HG03521 (cell line): ENCODE results near the gene PARD3.
"Not testable (repeated sequence)": the region's sequence is repeated elsewhere in the genome, so short reads cannot be mapped to it uniquely, and the experiment has no call there.

Source experiments
- ATAC-seq: cut with Tn5 transposase; IDR thresholded peaks from one replicate; pipeline ENCODE4 v1.9.1; 2021; ENCODE audit warnings: mild to moderate bottlenecking, moderate library complexity; ENCODE audit not compliant: unreplicated experiment

PARD3 gene

DNA sequence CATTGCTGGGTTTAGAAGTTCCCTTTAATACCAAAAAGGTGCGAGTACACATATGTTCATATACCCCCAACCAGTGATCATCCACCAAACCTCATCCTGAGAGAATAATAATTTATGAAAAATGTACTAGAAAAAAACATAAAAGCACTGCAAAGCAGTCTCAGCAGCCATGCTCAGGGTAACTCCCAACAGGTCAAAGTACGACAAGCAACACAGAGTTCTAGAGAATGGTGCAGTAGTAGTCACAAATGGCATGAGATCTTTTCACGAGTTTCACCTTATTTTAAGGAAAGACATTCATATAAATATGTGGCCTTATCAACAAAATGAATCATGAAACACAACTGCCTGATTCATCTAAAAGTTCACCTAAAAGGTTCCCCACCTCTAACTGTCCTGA lies 338.5 kb downstream of the PARD3 start:
- ATAC-seq = no peak

DNA sequence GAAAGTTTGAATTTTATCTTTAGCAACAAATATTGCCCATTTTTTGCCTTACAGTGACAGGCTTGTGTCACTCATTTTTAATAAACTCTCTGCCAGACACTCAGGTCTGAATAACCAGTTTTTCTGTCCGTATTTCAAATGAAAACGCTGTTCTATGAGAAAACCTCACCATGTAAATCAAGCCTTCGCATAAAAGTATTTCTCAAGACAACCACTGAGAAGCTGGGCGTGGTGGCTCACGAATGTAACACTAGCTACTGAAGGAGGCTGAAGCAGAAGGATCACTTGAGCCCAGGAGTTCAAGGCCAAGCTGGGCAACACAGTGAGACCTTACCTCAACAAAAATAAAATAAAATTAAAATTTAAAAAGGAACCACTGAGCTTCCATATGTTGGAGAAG lies 339.3 kb downstream of the PARD3 start:
- no peak for ATAC-seq

DNA sequence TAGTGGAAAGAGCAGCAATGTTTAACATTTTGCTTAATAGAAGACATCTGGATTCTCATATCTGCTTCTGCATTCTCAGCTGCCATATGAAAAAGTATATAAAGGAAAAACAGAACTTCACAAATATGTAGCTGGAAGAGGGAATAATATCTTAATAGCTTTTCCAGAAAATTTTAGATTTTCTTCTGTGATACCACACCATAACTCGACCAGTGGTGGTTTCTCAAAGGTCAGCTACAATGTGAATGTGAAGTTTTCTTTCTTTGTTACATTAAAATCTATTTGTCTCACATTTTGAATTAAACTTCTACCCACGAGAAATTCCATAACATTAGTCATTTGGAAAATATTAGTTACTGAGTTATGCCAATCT lies 339.8 kb downstream of the PARD3 start:
- ATAC-seq = no peak

DNA sequence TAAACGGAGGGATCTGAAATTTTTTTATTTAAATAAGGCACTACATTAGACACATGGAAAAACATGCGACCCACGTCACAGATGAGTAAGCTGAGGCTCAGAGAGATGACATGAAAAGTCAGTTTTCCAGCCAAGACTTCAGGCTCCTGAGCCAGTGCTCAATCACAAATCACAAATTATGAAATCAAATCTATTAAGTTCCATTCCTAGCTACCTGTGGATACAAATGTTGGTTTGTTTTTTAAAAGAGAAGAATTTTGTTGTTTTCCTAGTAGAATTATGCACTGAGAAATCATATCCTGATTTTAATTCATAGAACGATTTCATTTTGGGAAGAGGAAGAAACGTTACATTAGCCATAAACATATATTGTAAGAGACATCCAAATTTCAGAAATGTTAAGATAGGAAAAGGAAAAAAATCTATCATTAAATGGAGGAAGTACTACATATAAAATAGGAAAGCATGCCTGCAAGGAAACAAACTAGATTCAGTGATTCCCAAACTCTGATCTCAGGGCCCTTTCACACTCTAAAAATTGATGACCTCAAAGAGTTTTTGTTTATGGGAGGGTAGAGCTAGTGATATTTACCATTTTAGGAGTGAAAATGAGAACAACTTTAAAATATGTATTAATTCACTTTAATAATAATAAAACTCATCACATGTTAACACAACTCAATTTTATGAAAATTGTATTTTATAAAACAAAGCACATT lies 340.4 kb downstream of the PARD3 start:
- no peak for ATAC-seq

DNA sequence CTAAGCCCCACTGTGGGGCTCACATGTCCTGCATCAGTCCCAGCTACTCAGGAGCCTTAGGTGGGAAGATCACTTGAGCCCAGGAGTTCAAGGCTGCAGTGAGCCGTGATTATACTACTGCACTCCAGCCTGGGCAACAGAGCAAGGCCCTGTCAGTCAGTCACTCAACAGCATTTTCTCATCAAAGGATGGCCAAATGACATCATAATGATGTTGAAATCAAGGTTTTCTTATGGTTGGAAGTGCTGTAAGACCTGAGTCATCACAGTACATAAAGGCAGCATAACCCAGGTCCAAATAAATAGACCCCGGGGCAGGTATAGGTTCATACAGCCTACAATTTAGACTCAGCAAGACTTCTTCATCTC lies 341.1 kb downstream of the PARD3 start:
- ATAC-seq = no peak

DNA sequence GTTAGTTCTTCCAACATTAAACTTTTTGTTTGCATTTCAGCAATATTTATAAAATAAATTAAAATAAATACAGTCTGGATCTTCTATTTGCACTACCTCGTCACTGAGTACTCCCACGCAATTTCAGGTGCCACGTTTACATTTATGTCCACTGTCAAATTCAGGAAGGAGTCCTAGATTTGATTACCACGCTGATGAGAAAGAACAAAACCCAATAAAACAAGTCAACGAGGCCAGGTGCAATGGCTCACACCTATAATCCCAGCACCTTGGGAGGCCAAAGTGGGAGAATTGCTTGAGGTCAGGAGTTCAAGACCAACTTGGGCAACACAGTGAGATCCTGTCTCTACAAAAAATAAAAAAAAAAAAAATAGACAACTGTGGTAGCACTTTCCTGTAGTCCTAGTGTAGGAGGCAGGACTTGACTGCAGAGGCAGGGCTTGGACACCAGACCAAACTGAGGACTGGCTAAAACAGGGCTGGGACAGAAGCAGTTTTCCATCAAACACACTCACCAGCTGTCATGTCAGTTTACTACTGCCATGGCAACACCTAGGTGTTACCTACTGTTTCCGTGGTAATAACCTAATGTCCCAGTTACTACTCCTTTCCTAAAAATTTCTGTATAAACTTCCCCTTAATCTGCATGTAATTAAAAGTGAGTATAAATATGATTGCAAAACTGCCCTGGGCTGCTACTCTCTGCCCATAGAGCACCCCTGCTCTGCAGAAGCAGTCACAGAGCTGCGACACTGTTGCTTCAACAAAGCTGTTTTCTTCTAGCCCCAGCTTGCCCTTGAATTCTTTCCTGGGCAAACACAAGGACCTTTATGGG lies 341.7 kb downstream of the PARD3 start:
- no peak for ATAC-seq

DNA sequence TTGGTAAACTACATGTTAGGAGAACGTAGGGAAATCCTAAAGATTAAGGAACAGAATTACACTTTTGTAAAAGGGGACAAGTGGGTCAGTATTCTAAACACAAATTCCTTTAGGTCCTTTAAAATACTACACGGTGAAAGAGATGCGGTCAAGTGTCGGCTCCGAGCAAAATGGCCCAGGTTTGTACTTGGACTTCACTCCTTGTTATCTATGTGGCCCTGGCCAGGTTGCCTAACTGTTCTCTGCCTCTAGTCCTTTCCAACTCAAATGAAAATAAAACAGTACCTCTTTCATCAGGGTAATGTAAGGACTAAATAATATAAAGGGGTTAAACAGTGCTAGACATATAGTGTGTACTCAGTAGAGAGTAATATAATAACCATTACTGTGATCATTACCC lies 344.8 kb downstream of the PARD3 start:
- no peak for ATAC-seq

DNA sequence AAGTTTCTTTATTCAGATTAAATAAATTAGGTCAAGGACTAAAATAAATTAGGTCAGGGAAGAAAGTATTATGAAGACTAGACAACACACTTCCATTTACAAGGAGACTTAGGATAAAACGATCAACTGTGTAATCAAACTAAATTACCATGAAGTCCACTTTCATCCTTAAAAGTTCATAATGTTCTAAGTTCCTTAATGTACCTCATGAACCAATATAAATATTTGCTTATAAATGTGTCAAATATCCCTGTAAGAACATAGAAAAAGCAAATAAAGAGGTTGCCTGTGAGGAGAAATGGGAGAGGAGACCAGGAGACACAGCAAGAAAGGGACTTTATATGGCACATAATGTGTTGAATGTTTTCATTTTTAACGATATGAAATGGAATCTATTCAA lies 345.6 kb downstream of the PARD3 start:
- no peak for ATAC-seq

DNA sequence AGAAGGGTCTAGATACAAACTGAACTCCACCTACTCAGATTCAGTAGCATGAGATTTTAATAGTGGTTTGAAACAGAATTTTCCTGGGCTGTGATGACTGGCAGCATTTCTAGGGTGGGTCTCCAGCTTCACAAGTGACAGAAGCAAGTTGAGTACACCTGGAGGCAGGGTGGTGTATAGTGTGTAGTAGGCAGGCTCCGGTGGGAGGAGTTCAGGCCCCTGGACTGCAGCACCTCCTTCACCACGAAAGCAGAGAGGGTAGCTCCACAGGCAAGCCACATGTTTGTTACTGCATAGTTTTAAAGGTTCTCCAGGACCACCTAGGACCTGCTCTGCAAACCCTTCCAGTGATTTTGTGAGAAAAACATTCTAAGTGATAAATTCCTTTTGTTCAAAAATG lies 347.2 kb downstream of the PARD3 start:
- ATAC-seq = no peak

DNA sequence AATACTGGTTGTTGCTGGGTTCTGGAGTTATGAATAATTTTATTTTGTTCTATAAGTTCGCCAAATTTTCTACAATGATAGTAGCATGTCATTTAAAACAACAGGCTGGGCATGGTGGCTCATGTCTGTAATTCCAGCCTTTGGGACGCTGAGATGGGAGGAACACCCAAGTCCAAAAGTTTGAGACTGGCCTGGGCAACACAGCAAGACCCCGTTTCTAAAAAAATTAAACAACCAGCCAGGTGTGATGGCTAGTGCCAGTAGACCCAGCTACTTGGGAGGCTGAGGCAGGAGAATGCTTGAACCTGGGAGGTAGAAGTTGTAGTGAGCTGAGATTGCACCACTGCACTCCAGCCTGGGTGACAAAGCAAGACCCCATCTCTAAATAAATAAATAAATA lies 347.7 kb downstream of the PARD3 start:
- ATAC-seq = no peak

DNA sequence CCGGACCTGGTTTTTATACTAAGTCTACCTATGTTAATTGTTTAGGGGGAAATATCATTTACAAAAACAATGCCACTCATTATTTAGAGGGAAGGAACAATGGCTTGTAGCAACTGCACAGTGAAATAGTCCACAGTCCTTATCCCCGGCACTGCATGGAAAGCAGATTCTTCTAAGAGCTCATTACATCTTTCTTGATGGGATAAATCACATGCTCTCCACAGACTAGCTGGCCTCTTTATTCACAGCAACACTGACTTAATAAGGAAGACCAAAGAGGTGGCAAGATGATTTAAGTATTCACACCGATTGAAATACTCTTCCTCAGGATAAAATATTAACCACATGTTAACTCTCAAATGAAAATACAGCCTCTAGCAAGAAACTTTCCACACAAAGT lies 349.4 kb downstream of the PARD3 start:
- no peak for ATAC-seq

DNA sequence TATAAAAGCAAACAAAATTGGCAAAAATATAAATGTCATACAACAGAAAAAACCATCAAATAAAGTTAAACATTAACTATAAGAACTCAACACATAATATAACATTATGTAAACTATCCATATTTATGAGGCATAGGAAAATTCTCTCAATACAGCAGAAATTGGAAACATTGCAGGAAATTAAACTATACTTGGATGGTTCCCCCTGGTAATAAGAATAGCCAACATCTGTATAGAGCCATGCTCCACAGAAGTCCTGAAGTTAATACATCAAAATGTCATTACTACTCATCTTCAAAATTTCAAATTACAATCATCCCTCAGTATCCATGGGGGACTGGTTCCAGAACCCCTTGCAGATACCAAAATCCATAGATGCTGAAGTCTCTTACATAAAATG lies 350.5 kb downstream of the PARD3 start:
- ATAC-seq = no peak

DNA sequence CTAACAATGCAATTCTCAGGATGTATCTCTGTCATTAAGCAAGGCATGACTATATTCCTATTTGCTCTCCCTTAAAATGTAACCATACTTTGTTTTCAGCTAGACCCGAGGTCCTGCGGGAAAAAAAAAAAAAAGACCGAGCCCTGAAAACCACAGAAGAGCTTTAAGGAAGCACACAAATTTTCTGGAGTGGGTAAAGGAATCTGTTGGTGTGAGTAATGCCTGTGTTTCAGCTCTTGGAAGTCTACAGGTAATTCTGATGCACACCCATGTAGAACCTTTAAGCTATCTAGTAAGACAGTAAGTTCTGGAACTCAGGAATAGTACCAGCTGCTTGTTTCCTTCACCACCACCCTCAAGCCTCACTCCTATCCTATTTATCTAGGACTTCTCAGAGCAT lies 351.1 kb downstream of the PARD3 start:
- no peak for ATAC-seq

DNA sequence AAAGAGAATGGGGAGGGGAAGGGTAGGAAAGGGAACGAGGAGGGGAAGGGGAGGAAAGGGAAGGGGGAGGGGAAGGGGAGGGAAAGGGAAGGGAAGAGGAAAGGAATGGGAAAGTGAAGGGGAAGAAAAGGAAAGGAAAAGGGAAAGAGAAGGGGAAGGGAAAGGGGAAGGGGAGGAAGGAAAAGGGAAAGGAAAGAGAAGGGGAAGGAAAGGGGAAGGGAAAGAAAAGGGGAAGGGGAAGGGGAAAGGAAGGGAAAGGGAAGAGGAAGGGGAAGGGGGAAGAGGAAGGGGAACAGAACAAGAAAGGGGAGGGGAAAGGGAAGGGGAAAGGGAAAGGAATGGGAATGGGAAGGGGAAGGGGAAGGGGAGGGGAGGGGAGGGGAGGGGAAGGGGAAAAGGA lies 352.1 kb downstream of the PARD3 start:
- ATAC-seq = no peak

DNA sequence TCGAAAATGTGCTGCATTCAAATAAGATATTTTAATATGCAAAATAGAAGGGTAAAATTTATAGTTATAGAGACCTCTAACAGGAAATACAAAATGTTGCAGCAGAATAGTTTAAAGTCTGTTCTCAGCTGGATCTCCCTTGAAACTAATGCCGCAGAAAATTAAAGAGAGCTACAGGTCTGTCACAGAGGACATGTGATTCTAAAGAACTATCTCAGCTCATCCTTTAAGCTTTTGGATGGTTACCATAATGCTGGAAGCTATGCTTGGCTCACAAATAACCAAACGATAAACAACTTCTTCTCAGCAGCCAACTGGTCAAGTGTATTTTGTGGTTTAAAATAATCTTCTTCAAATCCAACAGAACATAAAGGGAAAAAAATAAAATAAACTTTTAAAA lies 353.0 kb downstream of the PARD3 start:
- no peak for ATAC-seq

DNA sequence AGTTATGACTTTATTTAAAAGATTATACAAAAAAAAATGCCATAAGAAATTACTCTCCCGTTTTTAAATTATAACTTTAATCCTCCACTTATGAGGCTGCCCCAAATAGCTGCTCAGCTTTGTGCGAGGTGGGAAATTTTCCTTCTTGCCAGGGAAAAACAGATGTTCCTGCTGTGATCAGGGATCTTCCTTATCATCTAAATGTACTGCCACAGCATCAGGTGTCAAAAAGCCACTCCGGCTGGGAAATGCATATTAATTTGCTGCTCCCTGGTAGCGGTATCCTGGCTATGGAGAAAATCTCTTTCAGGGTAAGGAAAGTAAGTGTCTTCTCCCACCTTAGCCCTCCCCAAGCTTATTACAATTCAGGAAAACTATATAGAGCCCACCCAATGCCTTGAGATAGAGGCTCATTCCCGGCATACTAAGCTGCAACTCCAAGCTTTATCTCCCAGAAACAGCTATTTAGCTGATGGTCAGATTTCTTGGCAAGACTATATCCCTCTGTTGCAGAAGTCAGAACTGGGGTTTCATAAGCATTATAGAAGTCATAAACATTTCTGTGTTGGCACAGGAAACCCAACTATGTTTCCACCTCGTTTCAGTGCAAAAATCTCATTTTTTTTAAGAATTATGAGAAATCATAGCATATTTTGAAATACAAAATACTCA lies 360.4 kb downstream of the PARD3 start:
- ATAC-seq = no peak

DNA sequence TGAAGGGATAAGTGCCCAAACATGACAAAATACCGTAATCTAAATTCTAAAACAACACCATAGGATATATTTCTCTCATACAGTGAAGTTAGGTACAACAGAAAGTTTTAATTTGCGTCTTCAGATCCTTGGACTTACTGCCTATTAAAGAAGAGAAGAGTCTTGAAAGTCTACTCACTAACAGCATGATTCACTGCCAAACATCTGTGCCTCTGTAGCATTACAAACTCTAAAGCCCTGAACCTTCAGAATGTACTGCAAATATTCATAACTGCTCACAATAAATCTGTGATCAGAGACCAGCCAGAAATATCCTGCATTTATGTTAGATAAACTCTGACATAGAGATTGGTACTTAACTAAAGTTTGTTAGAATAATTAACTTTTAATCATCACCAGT lies 365.3 kb downstream of the PARD3 start:
- ATAC-seq = no peak

DNA sequence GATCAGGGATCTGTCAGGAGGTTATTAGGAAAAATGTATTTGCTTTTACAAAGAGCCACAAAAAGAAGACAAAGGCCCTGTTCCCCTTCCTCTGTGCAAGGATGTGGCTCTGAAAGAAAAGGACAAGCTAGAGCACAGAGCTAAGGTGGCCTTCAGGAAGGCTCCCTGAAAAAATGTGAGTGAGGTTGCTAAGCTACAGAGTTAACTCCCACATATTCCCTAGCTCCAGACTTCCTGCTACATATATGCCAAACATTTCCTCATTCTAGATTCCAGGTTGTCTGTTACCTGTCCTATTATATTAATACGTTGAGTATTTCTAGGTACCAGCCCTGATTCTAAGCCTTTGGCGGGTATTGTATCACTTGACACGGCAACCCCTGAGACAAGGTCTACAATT lies 369.0 kb downstream of the PARD3 start:
- ATAC-seq = no peak

DNA sequence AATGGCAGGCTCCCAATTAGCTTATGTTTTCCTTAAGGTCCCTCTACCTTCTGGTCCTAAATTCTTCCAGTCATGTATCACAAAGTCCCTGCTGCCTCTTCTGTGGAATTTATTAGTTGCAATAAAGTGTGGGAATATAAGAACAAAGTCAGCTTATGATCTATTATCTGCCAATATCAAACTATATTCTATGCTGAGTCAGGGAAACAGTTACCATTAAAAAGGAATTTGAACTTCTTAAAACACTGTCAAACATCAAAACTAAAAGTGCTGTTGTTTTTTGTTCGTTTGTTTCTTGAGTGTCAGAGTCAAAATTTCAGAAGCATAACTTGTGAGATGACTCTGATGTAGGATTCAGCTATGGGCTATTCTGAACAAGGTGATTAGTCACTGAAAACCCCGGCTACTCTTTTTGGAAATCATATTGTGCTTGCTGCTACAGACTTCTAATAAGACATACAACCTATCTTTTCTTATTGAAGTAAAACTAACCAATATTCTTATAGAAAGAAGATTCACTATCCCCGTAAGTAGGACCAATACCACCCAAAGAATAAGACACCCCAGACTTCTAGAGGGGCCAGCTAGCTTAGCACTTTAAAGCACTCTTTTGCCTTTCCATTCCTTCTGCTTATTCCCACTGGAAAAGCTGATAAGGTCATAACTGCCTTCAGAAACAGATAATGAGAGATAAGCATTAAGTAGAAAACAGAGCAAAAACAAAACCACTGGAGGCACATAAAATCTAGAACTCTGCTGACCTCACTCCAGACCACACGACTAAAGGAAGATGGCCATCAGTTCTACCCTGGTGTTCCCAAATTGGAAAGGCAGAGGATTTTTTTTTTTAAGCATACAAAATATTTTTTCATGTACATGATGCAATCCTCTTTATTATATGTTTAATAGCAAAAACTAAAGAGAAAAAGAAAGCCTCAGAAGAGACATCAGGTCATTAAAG lies 370.6 kb downstream of the PARD3 start:
- ATAC-seq = no peak

DNA sequence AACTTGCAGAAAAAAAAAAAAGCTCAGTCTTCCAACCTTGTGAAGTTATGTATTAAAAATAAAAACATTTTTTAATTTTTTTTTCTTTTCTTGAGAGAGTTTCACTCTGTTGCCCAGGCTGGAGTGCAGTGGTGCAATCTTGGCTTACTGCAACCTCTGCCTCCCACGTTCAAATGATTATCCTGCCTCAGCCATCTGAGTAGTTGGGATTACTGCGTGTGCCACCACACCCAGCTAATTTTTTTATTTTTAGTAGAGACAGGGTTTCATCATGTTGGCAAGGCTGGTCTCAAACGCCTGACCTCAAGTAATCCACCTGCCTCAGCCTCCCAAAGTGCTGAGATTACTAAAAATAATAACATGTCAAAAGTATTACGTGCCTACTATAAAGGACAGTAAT lies 375.7 kb downstream of the PARD3 start:
- not testable (repeated sequence) for ATAC-seq

DNA sequence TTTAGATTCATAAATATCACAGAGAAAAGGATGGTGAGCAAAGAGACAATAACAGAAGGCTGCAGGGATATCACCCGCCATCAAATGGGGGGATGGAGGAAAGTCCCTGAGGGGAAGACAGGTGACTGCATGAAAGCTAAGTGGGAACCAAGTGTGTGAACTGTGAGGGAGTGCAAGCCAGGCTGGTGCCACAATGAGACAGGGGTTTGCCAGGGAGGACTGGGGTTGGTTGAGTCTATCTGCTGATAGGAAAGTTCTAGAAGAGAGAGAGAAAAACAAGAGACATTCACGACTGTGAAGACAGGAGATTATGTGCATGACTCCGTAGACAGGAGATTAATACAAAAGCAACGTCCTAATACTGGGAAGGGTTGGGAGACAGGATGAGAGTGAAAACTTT lies 376.4 kb downstream of the PARD3 start:
- ATAC-seq = no peak
